GM18508 (cell line): ENCODE results near the gene ZNF805.
"Not testable (repeated sequence)": the region's sequence is repeated elsewhere in the genome, so short reads cannot be mapped to it uniquely, and the experiment has no call there.

Experiments
- ATAC-seq: cut with Tn5 transposase; IDR thresholded peaks from one replicate; pipeline ENCODE4 v1.9.1; 2021; ENCODE audit warnings: moderate number of reproducible peaks; ENCODE audit not compliant: insufficient read depth, unreplicated experiment

ZNF805 gene

DNA sequence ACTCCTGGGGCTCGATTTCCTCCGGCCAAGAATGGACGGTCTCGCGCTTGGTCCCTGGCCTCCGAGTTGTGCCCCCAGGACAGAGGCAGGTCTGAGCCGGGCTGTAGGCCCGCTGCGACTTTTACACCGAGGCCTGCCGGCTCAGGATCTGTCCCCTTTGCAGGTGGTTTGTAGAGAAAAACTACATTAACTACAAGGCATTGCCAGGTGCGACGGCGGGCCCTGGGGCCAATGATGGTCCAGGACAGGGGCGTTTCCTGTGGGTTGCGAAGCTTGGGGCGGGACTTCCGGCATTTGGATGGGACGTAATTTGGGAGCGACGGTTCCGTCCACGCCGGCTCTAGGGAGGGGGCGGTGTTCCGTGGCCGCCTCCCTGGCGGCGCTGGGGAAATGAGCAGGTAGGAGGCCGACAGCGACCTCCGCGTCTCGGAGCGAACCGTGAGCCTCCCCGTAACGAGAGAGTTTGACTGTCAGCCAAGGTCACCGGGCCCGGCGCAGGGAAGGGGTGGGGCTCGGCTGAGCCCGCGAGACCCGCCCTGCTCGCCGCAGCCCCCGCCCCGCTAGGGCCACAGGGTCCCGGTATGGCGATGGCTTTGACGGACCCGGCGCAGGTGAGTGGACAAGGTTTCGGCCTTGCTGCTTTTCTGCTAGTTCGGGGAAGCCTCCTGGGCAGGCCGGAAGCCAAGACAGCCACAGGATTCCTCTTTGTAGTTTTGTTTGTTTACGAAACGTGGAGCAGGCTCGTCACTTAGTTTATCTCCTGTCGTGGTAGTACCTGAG, at the start of gene ZNF805:
Gene ZNF805, plus strand, starts transcription at position 322 of the 780 bp plus-strand sequence. Its CDS starts 260 bp downstream, at position 582.
- peak; percentile 78 for ATAC-seq

DNA sequence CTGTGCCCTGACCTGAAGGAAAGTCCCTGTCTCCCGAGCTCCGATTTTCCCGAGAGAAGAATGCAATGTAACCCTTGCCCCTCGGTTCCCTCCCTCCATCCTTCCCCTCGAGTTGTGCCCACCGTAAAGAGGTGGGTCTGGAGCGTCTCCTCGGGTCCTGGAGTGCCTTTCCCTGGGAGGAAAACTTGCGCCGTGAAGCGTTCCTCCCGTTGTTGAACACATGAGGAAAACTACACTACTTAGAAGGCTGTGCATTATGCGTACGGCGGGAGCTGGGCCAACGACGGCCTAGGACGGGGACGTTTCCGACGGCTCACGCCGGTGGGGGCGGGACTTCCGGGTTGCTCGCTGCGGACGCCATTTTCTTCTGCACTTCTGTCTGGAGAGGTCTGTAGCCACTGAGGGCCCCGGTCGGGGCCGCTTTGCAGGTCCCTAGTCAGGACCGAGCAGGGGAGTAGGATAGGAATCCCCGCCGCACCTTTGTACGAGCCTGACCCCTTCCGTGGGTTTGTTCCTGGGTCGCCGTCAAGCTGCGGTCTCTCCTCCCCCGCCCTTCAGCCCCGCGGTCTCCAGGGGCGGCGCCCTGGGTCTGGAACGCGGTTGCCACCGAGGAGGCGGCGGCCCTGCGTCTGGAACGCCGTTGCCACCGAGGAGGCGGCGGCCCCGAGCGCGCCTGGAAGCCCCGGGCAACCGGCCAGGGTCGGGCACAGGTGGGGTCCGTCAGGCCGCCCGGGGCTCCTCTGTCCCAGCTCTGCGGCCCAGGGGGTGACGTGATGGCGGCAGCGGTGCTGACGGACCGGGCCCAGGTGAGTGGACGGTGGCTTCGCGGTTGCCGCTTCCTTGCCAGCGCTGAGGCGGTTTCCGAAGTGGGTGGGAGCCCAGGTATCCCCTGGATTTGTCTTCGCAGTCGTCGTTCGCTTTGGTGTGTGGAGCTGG, 49.0 kb upstream of the ZNF805 start, which contains the start of gene ZNF264:
Gene ZNF264, plus strand, starts transcription at position 360 of the 936 bp plus-strand sequence. Its CDS starts 414 bp downstream, at position 774.
- ATAC-seq = no peak

DNA sequence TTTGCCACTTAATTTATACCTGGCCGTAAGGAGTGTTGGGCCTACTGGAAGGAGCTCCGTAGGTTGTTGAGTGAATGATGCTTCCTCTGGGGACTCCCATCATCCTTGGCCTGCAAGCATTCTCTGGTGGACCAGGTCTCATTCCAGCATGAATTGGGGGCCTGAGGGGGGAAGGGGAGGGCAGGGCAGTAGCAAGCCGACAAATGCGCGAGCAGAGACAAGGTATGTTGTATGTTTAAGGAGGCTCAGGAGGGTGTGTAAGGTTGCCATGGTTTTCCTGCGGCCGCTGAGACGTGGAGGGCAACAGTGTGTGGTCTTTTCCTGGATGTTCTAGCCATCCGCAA, 48.4 kb upstream of the ZNF805 start:
- ATAC-seq = no peak

DNA sequence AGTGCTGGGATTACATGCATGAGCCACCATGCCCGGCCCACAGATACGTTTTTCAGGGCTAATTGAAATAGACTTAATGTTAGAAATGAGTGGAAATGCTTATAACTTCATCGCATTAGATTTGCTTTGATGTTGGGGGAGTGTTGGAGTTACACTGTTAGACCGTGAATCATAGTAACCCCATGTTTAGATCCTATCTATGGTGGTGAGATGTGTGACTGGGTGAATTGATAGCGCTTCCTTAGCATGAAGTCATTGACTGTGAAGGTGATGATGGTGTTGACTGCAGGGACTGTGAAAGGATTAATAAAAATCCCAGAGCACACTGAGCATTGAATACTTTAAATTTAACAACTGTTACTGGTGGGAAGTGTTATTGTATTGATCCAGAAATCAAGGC, 47.4 kb upstream of the ZNF805 start:
- no peak for ATAC-seq

DNA sequence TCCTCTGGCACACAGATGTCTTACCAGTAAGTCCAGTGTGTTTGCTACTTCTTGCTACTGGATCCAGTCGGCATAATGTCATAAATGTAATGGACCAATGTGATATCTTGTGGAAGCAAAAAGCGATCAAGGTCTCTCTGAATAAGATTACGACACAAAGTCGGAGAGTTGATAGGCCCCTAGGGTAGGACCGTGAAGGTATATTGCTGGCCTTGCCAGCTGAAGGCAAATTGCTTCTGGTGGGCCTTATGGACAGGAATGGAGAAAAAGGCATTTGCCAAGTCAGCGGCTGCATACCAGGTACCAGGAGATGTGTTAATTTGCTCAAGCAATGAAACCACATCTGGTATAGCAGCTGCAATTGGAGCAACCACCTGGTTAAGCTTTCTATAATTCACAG, 42.6 kb upstream of the ZNF805 start:
- not testable (repeated sequence) for ATAC-seq

DNA sequence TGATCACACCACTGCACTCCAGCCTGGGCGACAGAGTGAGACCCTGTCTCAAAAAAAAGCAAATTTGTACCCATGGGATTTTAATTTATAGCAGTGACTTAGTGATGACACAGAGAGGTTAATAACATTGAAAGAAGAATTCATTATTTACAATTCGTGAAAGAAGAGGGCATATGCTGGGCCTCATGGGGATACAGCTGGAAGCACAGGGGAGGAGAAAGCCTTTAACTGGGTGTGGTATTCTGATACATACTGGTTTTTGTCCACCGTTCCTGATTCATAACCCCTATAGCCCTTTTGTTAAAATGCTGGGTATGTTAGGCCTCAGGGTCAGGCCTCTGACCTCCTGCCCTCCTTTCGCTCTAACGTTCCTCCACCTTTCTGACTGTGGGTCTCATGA, 38.3 kb upstream of the ZNF805 start:
- no peak for ATAC-seq

DNA sequence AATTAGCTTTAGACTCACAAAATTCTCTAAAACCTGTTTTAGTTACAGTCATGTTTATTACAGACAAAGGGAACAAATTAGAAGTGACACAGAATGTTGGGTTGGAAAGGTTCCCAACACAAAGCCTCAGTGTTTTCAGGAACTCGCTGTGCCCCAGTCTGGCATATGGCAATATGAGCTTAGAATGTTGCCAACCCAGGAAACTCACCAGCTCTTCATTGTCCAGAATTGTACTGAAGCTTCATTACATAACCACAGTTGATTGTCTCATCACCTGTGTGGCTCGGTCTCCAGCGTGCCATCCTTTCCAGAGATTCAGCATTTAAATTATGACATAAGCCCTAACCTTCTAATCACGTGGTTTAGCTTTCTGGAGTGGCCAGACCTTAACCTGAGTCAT, 30.1 kb upstream of the ZNF805 start:
- no peak for ATAC-seq

DNA sequence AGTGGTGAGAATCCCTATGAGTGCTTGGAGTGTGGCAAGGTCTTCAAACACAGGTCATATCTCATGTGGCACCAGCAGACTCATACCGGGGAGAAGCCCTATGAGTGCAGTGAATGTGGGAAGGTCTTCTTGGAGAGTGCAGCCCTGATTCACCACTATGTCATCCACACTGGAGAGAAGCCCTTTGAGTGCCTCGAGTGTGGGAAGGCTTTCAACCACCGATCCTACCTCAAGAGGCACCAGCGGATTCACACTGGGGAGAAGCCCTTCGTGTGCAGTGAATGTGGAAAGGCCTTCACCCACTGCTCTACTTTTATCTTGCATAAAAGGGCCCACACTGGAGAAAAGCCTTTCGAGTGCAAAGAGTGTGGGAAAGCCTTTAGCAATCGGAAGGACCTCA, 28.3 kb upstream of the ZNF805 start:
- no peak for ATAC-seq

DNA sequence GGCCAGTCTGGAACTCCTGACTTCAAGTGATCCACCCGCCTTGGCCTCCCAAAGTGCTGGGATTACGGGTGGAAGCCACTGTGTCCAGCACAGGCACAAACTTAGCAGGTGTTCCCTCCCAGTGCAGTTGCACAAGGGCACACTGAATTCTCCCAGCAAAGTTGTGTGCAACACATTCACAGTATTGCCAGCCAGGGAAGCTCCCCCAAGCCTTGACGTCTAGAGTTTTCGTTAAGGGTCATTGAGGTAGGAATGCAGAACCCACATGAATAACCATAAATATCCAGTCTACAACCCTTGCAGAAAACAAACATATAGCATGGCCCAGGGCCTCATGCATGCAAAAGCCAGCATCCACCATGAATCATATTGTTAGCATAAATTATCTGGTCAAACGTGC, 12.9 kb upstream of the ZNF805 start:
- ATAC-seq = no peak

DNA sequence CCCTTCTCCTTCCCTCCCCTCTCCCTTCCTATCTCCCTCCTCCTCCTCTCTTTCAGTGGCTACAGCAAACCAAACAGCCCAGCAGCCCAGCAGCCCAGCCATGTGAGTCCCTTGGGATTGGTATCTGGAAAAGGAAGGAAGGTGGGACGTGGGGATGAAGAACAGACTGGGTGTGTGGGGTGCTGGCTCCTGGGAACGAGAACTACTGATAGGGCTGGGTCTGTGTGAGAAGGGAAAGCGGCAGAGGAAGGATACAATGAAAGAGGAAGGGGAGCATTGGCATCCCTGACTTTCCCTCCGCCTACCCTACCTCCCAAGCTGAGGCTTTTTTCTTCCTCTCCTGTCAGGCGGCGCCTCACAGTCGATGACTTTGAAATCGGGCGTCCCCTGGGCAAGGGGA, 8.7 kb upstream of the ZNF805 start:
- ATAC-seq = no peak

DNA sequence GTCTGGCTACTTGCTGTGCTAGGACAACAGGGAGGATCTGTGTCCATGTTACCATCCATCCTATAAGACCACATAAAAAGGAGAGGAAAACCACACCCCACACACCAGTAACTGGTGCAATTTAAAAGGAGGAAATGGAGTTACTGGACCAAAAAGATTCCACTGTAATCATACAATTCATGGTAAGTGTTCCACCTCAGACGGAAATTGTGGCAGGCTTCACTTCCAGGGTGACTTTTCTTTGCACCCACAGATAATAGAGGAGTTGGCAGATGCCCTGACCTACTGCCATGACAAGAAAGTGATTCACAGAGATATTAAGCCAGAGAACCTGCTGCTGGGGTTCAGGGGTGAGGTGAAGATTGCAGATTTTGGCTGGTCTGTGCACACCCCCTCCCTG, 7.2 kb upstream of the ZNF805 start:
- no peak for ATAC-seq

DNA sequence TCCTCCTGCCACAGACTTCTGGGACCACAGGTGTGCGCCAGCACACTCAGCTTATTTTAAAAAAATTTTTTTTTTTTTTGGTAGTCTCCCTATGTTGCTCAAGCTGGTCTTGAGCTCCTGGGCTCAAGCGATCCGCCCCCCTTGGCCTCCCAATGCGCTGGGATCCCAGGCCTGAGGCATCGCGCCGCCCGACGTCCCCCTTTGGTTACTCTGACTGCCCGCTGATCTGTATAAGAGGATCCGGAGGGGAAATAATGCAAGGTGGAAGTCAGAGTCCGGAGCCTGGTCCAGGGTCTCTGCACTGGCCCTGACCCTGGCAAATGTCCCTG, 486 bp upstream of the ZNF805 start:
- ATAC-seq = no peak

DNA sequence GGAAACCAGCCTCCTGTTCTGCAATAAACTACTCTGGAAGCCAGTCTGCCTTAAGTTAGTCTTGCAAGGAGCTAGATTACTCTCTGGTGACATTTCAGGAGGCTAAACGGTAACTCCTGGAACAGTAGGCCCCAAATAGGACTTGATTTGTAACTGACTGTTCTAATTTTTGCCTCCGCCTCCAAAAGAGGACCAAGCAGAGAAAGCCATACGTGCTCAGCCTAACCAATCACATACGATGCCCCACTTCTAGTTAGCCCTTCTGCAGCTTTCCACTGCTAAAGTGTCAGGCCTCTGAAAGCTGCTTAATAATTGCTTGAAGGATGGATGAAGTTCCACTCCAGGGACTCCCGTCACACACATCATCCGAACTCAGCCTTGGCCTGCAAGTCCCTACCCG, 744 bp downstream of the ZNF805 start:
- no peak for ATAC-seq

DNA sequence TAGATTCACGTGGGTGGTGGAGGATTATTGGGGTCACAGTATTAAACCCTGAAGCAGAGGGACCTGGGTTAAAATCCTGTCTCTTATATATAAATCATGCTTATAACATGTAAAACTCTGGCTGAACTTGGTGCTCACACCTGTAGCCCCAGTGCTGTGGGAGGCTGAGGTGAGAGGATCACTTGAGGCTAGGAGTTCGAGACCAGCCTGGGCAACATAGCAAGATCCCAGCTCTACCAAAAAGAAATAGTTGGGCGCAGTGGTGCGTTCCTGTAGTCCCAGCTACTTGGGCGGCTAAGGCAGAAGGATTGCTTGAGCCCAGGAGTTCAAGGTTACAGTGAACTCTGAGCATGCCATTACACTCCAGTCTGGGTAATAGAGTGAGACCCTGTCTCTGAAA, 2.4 kb downstream of the ZNF805 start:
- no peak for ATAC-seq

DNA sequence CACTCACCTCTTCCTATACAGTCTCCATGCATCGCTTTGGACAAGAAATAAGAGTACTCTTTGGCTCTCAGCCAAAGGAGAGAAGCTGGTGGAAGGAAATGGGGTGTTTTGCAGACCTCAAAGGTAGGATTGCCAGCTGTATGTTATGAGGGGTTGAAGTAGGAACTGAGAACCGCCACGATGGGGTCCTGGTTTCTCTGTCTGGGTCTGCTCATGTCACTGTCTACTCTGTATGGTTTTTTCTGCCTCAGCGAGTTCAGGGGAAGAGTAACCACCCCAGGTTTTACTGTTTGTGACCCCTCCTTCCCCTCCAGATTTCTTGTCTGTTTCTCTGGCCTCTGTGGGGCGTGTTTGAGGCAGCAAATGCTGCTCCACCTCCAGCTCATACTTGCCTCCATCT, 4.1 kb downstream of the ZNF805 start:
- ATAC-seq = no peak

DNA sequence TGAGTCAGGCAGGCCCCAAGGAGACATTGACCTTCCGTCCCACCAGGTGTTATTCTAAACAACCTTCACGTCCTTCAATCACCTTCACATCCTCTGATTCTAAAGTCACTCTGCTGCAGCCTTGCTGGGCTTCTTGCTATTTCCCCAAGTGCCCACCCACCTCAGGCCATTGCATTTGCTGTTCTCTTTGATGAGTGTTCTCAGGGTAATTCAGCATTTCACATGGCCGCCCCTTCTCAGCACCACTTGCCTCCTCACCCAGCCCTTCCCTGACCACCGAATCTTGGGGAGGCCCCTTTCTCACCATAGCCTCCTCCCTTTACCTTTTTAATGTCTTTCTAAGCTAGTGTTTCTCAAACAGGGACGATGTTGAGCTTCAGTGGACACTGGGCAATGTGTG, 4.6 kb downstream of the ZNF805 start:
- ATAC-seq = no peak

DNA sequence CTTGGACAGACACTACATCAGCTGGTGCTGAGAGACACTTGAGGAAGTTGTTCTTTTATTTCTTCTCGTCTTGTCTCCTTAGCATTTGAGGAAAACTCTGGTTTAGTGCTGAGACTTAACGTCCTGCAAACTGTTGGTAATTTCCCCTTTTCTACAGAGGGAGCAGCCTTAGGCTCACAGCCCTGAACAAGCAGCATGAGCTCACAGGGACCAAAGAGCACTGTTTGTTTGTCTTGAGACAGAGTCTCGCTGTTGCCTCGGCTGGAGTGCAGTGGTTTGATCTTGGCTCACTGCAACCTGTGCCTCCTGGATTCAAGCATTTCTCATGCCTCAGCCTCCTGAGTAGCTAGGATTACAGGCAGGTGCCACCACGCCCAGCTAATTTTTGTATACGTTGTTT, 5.5 kb downstream of the ZNF805 start:
- ATAC-seq = no peak

DNA sequence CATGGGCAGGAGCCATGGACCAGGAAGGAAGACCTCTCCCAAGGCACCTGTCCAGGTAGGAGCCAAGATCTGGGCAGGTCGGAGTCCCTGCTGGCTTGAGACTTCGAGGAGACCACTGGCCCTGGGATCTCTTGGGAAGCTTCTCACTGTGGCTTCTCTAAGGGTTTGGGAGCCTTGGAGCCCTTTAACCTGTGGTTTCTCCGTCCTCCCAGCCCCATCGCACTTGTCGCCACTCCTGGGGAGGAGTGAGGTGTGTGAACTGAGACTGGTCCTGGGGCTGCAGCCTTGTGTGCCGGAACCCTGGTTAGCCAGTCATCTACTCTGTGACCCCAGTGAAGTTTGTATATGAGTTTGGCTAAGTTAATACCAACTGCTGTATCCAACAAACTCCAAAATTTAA, 8.2 kb downstream of the ZNF805 start:
- no peak for ATAC-seq

DNA sequence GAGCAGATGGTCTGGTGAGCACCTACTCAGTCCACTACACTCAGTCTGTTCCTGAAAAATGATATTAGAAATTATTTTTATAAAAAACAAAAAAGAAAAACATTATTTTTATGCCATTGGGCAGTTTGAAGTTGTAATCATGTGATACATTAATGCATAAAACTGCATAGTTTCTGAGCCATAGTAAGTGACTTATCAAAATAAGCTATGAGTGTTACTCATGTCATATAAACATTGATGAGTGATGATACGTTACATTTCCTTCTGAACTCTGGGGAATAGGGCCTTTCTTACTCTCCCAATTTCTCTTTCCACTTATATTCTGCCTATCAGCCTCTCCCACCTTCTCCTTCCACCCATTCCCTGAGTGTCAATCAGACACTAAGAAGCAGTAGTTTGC, 8.9 kb downstream of the ZNF805 start:
- no peak for ATAC-seq

DNA sequence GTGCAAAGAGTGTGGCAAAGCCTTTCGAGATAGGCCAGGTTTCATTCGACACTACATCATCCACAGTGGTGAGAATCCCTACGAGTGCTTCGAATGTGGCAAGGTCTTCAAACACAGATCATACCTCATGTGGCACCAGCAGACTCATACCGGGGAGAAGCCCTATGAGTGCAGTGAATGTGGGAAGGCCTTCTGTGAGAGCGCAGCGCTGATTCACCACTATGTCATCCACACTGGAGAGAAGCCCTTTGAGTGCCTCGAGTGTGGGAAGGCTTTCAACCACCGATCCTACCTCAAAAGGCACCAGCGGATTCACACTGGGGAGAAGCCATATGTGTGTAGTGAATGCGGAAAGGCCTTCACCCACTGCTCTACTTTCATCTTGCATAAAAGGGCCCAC, 13.3 kb downstream of the ZNF805 start:
- ATAC-seq = not testable (repeated sequence)

DNA sequence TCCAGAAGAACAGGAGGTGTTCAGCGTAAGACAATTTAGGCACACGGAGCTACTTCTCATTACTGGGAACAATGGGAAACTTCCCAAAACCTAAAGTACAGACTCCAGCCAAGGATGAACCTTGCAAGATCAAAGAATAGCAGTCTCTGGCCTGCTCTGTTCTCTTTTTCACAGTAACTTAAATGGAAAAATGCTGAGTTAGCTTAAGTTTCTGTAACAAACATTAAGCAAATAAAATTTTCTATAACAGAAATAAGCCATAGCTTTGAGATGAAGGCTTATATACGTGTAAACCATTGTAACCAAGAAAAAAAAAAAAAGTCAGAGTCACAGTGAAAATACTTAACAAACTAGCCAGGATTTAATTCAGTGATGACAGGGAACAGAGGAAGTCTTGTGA, 21.6 kb downstream of the ZNF805 start:
- no peak for ATAC-seq
